ENCODE results near the gene IRF1.
"Not testable (repeated sequence)": the region's sequence is repeated elsewhere in the genome, so short reads cannot be mapped to it uniquely, and the experiment has no call there.

- TF ChIP-seq POLR2A (IDR thresholded peaks at IDR 0.05); CTCF (IDR thresholded peaks at IDR 0.05 in 8 of 11, conservative IDR thresholded peaks at IDR 0.05 in 3 of 11); POLR2AphosphoS5 (IDR thresholded peaks at IDR 0.05): not testable (repeated sequence)
Observed at GRCh38 chr5:132513618-132514336, 23.2 kb upstream of the IRF1 start.
